Activated naive CD4-positive, alpha-beta T cell treated with anti-CD3 and anti-CD28 coated beads, Interleukin-2, amount 50 U/mL, for 16 hours (primary cell): ENCODE results near the gene PTMS.
"Not testable (repeated sequence)": the region's sequence is repeated elsewhere in the genome, so short reads cannot be mapped to it uniquely, and the experiment has no call there.

Source experiments
- DNase-seq: peaks from one replicate; pipeline ENCODE4 v3.0.0-alpha.2; 2020

The PTMS gene

GRCh38 chr12:6765634-6766581 is at the start of gene PTMS:
Gene PTMS (plus strand): TSS chr12:6766363. CDS start chr12:6766706, 343 bp downstream.
- no peak for DNase-seq

- no peak for DNase-seq
Observed at GRCh38 chr12:6716874-6717437, 49.2 kb upstream of the PTMS start.

GRCh38 chr12:6722863-6723262 is 43.3 kb upstream of the PTMS start:
- DNase-seq = no peak

- DNase-seq = peak; percentile 92
Observed at GRCh38 chr12:6723607-6724408, 42.4 kb upstream of the PTMS start, which contains the start of gene COPS7A. Gene COPS7A (plus strand): TSS chr12:6724046. CDS start chr12:6724657, 611 bp downstream.

- DNase-seq = no peak
Observed at GRCh38 chr12:6724409-6724797, 41.8 kb upstream of the PTMS start.

- DNase-seq = no peak
Observed at GRCh38 chr12:6725350-6725749, 40.8 kb upstream of the PTMS start.

GRCh38 chr12:6729186-6729585 is 37.0 kb upstream of the PTMS start:
- DNase-seq = no peak

GRCh38 chr12:6730169-6730568 is 36.0 kb upstream of the PTMS start:
- no peak for DNase-seq

GRCh38 chr12:6734506-6735387 is 31.4 kb upstream of the PTMS start:
- no peak for DNase-seq

- DNase-seq = peak; percentile 38
Observed at GRCh38 chr12:6735448-6736191, 30.5 kb upstream of the PTMS start.

GRCh38 chr12:6736754-6737153 is 29.4 kb upstream of the PTMS start:
- no peak for DNase-seq

- not testable (repeated sequence) for DNase-seq
Observed at GRCh38 chr12:6742080-6742479, 24.1 kb upstream of the PTMS start.

GRCh38 chr12:6742834-6743233 is 23.3 kb upstream of the PTMS start:
- no peak for DNase-seq

GRCh38 chr12:6743300-6743699 is 22.9 kb upstream of the PTMS start:
- not testable (repeated sequence) for DNase-seq

GRCh38 chr12:6745741-6746525 is 20.2 kb upstream of the PTMS start:
- no peak for DNase-seq

- no peak for DNase-seq
Observed at GRCh38 chr12:6747216-6747615, 18.9 kb upstream of the PTMS start.

GRCh38 chr12:6748761-6749160 is 17.4 kb upstream of the PTMS start:
- DNase-seq = no peak

GRCh38 chr12:6750506-6750905 is 15.7 kb upstream of the PTMS start:
- DNase-seq = no peak

GRCh38 chr12:6751767-6752166 is 14.4 kb upstream of the PTMS start:
- DNase-seq = no peak

GRCh38 chr12:6752167-6752920 is 13.8 kb upstream of the PTMS start:
- DNase-seq = peak; percentile 42
